ENCODE results near the gene CPEB1. TPM values are rescaled to one million over a fixed set of nuclear protein-coding genes. Genes with fewer than 3 reads are reported as not detected.
"Not testable (repeated sequence)": the region's sequence is repeated elsewhere in the genome, so short reads cannot be mapped to it uniquely, and the experiment has no call there.

Gene CPEB1
- total and polyA plus RNA-seq, 7 experiments from 2014 or later, result 0.07 to 1.0 (median 0.35) TPM; not detected in 1

DNA sequence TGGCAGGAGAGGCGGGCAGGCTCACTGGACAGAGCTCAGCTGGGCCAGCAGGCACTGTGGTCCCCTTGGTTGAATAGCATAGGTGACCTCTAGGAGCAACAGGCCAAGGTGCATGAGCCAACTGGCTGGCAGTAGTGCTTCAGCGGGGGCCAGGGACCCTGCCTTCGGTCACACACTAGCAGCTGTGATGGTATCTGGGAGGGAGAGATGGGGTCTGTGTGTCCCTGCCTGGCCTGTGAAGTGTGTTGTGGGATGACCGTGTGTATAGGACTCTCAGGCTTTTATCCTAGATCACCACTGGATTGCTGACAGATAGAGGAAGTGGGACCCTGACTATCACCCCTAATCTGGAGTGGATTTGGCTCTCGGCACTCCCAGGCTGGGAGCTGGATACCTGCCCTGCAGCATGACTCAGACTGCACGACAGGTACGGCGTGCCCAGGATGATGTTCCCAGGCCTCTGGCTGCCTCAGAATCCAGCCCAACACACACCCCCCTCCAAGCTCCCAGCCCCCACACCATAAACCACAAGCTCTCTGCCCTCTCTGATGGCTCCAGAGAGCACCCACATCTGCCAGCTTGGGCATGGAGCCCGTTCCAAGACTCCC lies 114.7 kb downstream of the CPEB1 start:
- intact Hi-C loops (cut with micrococcal nuclease), result no loop called here
- peaks cover 0 to 22% (median 9%) of the 10 kb centered on the region in 7 donors for H3K4me1 Mint-ChIP-seq
- ATAC-seq, result no peak
- H3K36me3 Mint-ChIP-seq, result peaks cover 12 to 27% (median 24%) of the 10 kb centered on the region in 5 donors
- H3K9me3 Mint-ChIP-seq, result peaks cover 0 to 2% (median 0%) of the 10 kb centered on the region in 11 donors
- ChIA-PET CTCF (interaction anchor here (2.6 kb wide), 1 partner anchor 468 kb away, joined by 15 read pairs; no protein-coding TSS in a partner anchor), POLR2A (interaction anchor here (0.7 kb wide), 1 partner anchor 473 kb away, joined by 3 read pairs; no protein-coding TSS in a partner anchor)
- H3K4me1 ChIP-seq (ENCODE audit: control insufficient read depth in 2 of 2, insufficient read depth in 2 of 2, low read length in 2 of 2), result no peaks in the 10 kb centered on the region
- no peak for DNase-seq
- H3K27me3 Mint-ChIP-seq, result peaks cover 0 to 3% (median 0%) of the 10 kb centered on the region in 5 donors
- H3K9me3 ChIP-seq (ENCODE audit: control insufficient read depth in 2 of 3, low read length in 3 of 3), result no peaks in the 10 kb centered on the region
- H3K27ac Mint-ChIP-seq, result no peak overlapping the region
- H3K4me3 ChIP-seq (ENCODE audit: low read length), result no peak overlapping the region
- peaks cover 10 to 34% (median 14%) of the 10 kb centered on the region in 3 experiments for H3K36me3 ChIP-seq (ENCODE audit: control insufficient read depth in 2 of 3, insufficient read depth in 3 of 3, low read length in 3 of 3)
- H3K27me3 ChIP-seq (ENCODE audit: control insufficient read depth in 2 of 2, insufficient read depth in 2 of 2, low read length in 2 of 2), result no peaks in the 10 kb centered on the region
- H3K4me3 Mint-ChIP-seq, result no peak overlapping the region
- H3K27ac ChIP-seq (ENCODE audit: low read depth, low read length), result no peak overlapping the region

GRCh38 chr15:82531496-82532382 lies 115.4 kb downstream of the CPEB1 start:
- Histone ChIP-seq H3K4me3 (ENCODE audit: low read length) (no peak overlapping the region), H3K27ac (ENCODE audit: low read depth, low read length) (no peak overlapping the region), H3K4me1 (ENCODE audit: control insufficient read depth in 2 of 2, insufficient read depth in 2 of 2, low read length in 2 of 2) (no peaks in the 10 kb centered on the region), H3K27me3 (ENCODE audit: control insufficient read depth in 2 of 2, insufficient read depth in 2 of 2, low read length in 2 of 2) (no peaks in the 10 kb centered on the region), H3K9me3 (ENCODE audit: control insufficient read depth in 2 of 3, low read length in 3 of 3) (no peaks in the 10 kb centered on the region), H3K36me3 (ENCODE audit: control insufficient read depth in 2 of 3, insufficient read depth in 3 of 3, low read length in 3 of 3) (peaks cover 3 to 26% (median 7%) of the 10 kb centered on the region in 3 experiments)
- Mint-ChIP-seq H3K27ac (peak overlapping the region in 1 of 9 donors; percentile 37), H3K9me3 (peaks cover 0 to 2% (median 0%) of the 10 kb centered on the region in 11 donors), H3K36me3 (peaks cover 5 to 22% (median 19%) of the 10 kb centered on the region in 5 donors), H3K27me3 (peaks cover 0 to 9% (median 0%) of the 10 kb centered on the region in 5 donors), H3K4me1 (peaks cover 0 to 16% (median 4%) of the 10 kb centered on the region in 7 donors), H3K4me3 (no peak overlapping the region)
- ChIA-PET CTCF (interaction anchor here (1.1 to 2.6 kb wide), 3 partner anchors 8 to 468 kb away, joined by 3 to 16 read pairs (median 15); partner anchors contain the start of gene RPS17), POLR2A (interaction anchor here (1.9 to 2.2 kb wide), 2 partner anchors 8 to 468 kb away, joined by 9 to 17 read pairs; partner anchors contain the start of gene RPS17)
- DNase-seq (no peak), ATAC-seq (no peak)
- intact Hi-C loops (cut with micrococcal nuclease), result no loop called here

GRCh38 chr15:82530606-82531379 lies 116.4 kb downstream of the CPEB1 start:
- DNase-seq (peak; percentile 49 to 75 (median 73)), ATAC-seq (peak; percentile 94)
- H3K27me3 Mint-ChIP-seq, result peaks cover 0 to 9% (median 0%) of the 10 kb centered on the region in 5 donors
- H3K27ac Mint-ChIP-seq, result peak overlapping the region in 6 of 9 donors; percentile 2 to 71 (median 34)
- peak overlapping the region; percentile 53 for H3K27ac ChIP-seq (ENCODE audit: low read depth, low read length)
- H3K4me3 ChIP-seq (ENCODE audit: low read length), result peak overlapping the region; percentile 45
- H3K4me1 ChIP-seq (ENCODE audit: control insufficient read depth in 2 of 2, insufficient read depth in 2 of 2, low read length in 2 of 2), result no peaks in the 10 kb centered on the region
- peaks cover 0 to 2% (median 0%) of the 10 kb centered on the region in 11 donors for H3K9me3 Mint-ChIP-seq
- intact Hi-C loops (cut with micrococcal nuclease), result no loop called here
- H3K9me3 ChIP-seq (ENCODE audit: control insufficient read depth in 2 of 3, low read length in 3 of 3), result no peaks in the 10 kb centered on the region
- peaks cover 0 to 17% (median 5%) of the 10 kb centered on the region in 3 experiments for H3K36me3 ChIP-seq (ENCODE audit: control insufficient read depth in 2 of 3, insufficient read depth in 3 of 3, low read length in 3 of 3)
- H3K4me3 Mint-ChIP-seq, result peak overlapping the region; percentile 45 to 92 (median 72)
- H3K4me1 Mint-ChIP-seq, result peaks cover 0 to 10% (median 4%) of the 10 kb centered on the region in 7 donors
- POLR2A ChIA-PET, result interaction anchor here (0.6 to 2.2 kb wide), 3 partner anchors 9 to 515 kb away, joined by 3 to 17 read pairs (median 9); partner anchors contain the start of gene RPS17
- H3K36me3 Mint-ChIP-seq, result peaks cover 0 to 17% (median 15%) of the 10 kb centered on the region in 5 donors
- H3K27me3 ChIP-seq (ENCODE audit: control insufficient read depth in 2 of 2, insufficient read depth in 2 of 2, low read length in 2 of 2), result no peaks in the 10 kb centered on the region
- CTCF ChIA-PET, result interaction anchor here (0.6 to 2.6 kb wide), 5 partner anchors 9 to 469 kb away, joined by 3 to 16 read pairs (median 3); partner anchors contain the start of gene RPS17

- H3K27me3 Mint-ChIP-seq, result peaks cover 0 to 9% (median 0%) of the 10 kb centered on the region in 5 donors
- Histone ChIP-seq H3K4me1 (ENCODE audit: control insufficient read depth in 2 of 2, insufficient read depth in 2 of 2, low read length in 2 of 2) (no peaks in the 10 kb centered on the region), H3K9me3 (ENCODE audit: control insufficient read depth in 2 of 3, low read length in 3 of 3) (no peaks in the 10 kb centered on the region), H3K27me3 (ENCODE audit: control insufficient read depth in 2 of 2, insufficient read depth in 2 of 2, low read length in 2 of 2) (no peaks in the 10 kb centered on the region), H3K27ac (ENCODE audit: low read depth, low read length) (no peak overlapping the region), H3K36me3 (ENCODE audit: control insufficient read depth in 2 of 3, insufficient read depth in 3 of 3, low read length in 3 of 3) (peaks cover 0 to 14% (median 5%) of the 10 kb centered on the region in 3 experiments), H3K4me3 (ENCODE audit: low read length) (no peak overlapping the region)
- ATAC-seq (no peak), DNase-seq (no peak)
- peaks cover 0 to 10% (median 4%) of the 10 kb centered on the region in 7 donors for H3K4me1 Mint-ChIP-seq
- intact Hi-C loops (cut with micrococcal nuclease), result no loop called here
- H3K27ac Mint-ChIP-seq, result no peak overlapping the region
- POLR2A ChIA-PET, result interaction anchor here (0.6 to 2.2 kb wide), 3 partner anchors 10 to 516 kb away, joined by 3 to 17 read pairs (median 9); partner anchors contain the start of gene RPS17
- peaks cover 0 to 2% (median 0%) of the 10 kb centered on the region in 11 donors for H3K9me3 Mint-ChIP-seq
- H3K36me3 Mint-ChIP-seq, result peaks cover 0 to 15% (median 10%) of the 10 kb centered on the region in 5 donors
- peak overlapping the region in 1 of 10 donors; percentile 19 for H3K4me3 Mint-ChIP-seq
- CTCF ChIA-PET, result interaction anchor here (1.9 to 2.6 kb wide), 2 partner anchors 10 to 470 kb away, joined by 15 to 16 read pairs; partner anchors contain the start of gene RPS17
Observed at GRCh38 chr15:82530006-82530405, 117.2 kb downstream of the CPEB1 start.

- ATAC-seq; H3K27ac Mint-ChIP-seq; POLR2A ChIA-PET; H3K36me3 Mint-ChIP-seq; H3K27me3 Mint-ChIP-seq; H3K4me1 Mint-ChIP-seq; H3K36me3 ChIP-seq (ENCODE audit: control insufficient read depth in 2 of 3, insufficient read depth in 3 of 3, low read length in 3 of 3); H3K4me3 Mint-ChIP-seq; CTCF ChIA-PET; intact Hi-C loops (cut with micrococcal nuclease); H3K27me3 ChIP-seq (ENCODE audit: control insufficient read depth in 2 of 2, insufficient read depth in 2 of 2, low read length in 2 of 2); H3K9me3 ChIP-seq (ENCODE audit: control insufficient read depth in 2 of 3, low read length in 3 of 3); H3K4me1 ChIP-seq (ENCODE audit: control insufficient read depth in 2 of 2, insufficient read depth in 2 of 2, low read length in 2 of 2); H3K27ac ChIP-seq (ENCODE audit: low read depth, low read length); H3K9me3 Mint-ChIP-seq; H3K4me3 ChIP-seq (ENCODE audit: low read length): not testable (repeated sequence)
- DNase-seq, result peak in 1 of 9 donors; percentile 46
Observed at GRCh38 chr15:82513587-82513986, 133.6 kb downstream of the CPEB1 start.

- H3K36me3 Mint-ChIP-seq; DNase-seq; H3K4me3 Mint-ChIP-seq; POLR2A ChIA-PET; H3K27ac Mint-ChIP-seq; ATAC-seq; intact Hi-C loops (cut with micrococcal nuclease); H3K4me1 Mint-ChIP-seq; H3K4me1 ChIP-seq (ENCODE audit: control insufficient read depth in 2 of 2, insufficient read depth in 2 of 2, low read length in 2 of 2); H3K4me3 ChIP-seq (ENCODE audit: low read length); H3K27me3 ChIP-seq (ENCODE audit: control insufficient read depth in 2 of 2, insufficient read depth in 2 of 2, low read length in 2 of 2); H3K27ac ChIP-seq (ENCODE audit: low read depth, low read length); H3K27me3 Mint-ChIP-seq; CTCF ChIA-PET; H3K9me3 Mint-ChIP-seq; H3K9me3 ChIP-seq (ENCODE audit: control insufficient read depth in 2 of 3, low read length in 3 of 3); H3K36me3 ChIP-seq (ENCODE audit: control insufficient read depth in 2 of 3, insufficient read depth in 3 of 3, low read length in 3 of 3): not testable (repeated sequence)
Observed at GRCh38 chr15:82507693-82508092, 139.5 kb downstream of the CPEB1 start.
